ENCODE measurements around the gene CPLANE2.

Gene CPLANE2

GRCh38 chr1:16236511-16237342 is at the start of gene CPLANE2:
TSS of gene CPLANE2 (minus strand) at chr1:16237183. CDS start at chr1:16236742, 441 bp downstream.
- no peaks in the 10 kb centered on the region for H3K27me3 ChIP-seq (ENCODE audit: insufficient read depth, poor library complexity, severe bottlenecking)
- ATAC-seq (ENCODE audit: low read depth) (peak; percentile 82), DNase-seq (ENCODE audit: low spot score) (peak; percentile 93)
- no peaks in the 10 kb centered on the region for H3K36me3 ChIP-seq (ENCODE audit: low read depth)
- peaks cover 12% of the 10 kb centered on the region for H3K4me1 ChIP-seq (ENCODE audit: insufficient read depth, poor library complexity, severe bottlenecking)
- peak within 1 kb of the TSS; percentile 46 for H3K4me3 ChIP-seq (ENCODE audit: severe bottlenecking)
- TF ChIP-seq, protein P1, sequence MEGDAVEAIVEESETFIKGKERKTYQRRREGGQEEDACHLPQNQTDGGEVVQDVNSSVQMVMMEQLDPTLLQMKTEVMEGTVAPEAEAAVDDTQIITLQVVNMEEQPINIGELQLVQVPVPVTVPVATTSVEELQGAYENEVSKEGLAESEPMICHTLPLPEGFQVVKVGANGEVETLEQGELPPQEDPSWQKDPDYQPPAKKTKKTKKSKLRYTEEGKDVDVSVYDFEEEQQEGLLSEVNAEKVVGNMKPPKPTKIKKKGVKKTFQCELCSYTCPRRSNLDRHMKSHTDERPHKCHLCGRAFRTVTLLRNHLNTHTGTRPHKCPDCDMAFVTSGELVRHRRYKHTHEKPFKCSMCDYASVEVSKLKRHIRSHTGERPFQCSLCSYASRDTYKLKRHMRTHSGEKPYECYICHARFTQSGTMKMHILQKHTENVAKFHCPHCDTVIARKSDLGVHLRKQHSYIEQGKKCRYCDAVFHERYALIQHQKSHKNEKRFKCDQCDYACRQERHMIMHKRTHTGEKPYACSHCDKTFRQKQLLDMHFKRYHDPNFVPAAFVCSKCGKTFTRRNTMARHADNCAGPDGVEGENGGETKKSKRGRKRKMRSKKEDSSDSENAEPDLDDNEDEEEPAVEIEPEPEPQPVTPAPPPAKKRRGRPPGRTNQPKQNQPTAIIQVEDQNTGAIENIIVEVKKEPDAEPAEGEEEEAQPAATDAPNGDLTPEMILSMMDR (IDR thresholded peaks at IDR 0.05; ENCODE audit: poor library complexity, severe bottlenecking): no peak
- no peaks in the 10 kb centered on the region for H3K9me3 ChIP-seq (ENCODE audit: severe bottlenecking)
- peak within 1 kb of the TSS; percentile 61 for H3K27ac ChIP-seq (ENCODE audit: poor library complexity, severe bottlenecking)

DNA sequence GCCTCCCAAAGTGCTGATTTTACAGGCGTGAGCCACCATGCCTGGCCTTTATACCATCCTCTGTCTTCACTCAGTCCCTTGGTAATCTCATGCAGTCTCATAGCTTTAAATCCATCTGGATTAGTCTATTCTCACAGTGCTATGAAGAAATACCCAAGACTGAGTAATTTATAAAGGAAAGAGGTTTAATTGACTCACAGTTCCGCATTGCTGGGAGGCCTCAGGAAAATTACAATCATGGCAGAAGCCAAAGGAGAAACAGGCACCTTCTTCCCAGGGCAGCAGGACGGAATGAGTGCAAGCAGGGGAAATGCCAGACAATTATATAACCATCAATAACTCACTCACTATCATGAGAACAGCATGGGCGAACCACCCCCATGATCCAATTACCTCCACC is 49.1 kb upstream of the CPLANE2 start:
- Histone ChIP-seq H3K27me3 (ENCODE audit: insufficient read depth, poor library complexity, severe bottlenecking) (no peaks in the 10 kb centered on the region), H3K36me3 (ENCODE audit: low read depth) (peaks cover 17% of the 10 kb centered on the region), H3K27ac (ENCODE audit: poor library complexity, severe bottlenecking) (no peak overlapping the region), H3K9me3 (ENCODE audit: severe bottlenecking) (no peaks in the 10 kb centered on the region), H3K4me1 (ENCODE audit: insufficient read depth, poor library complexity, severe bottlenecking) (no peaks in the 10 kb centered on the region), H3K4me3 (ENCODE audit: severe bottlenecking) (no peak overlapping the region)
- ATAC-seq (ENCODE audit: low read depth): no peak
- TF ChIP-seq, protein P1 (IDR thresholded peaks at IDR 0.05; ENCODE audit: poor library complexity, severe bottlenecking): no peak
- DNase-seq (ENCODE audit: low spot score): no peak

DNA sequence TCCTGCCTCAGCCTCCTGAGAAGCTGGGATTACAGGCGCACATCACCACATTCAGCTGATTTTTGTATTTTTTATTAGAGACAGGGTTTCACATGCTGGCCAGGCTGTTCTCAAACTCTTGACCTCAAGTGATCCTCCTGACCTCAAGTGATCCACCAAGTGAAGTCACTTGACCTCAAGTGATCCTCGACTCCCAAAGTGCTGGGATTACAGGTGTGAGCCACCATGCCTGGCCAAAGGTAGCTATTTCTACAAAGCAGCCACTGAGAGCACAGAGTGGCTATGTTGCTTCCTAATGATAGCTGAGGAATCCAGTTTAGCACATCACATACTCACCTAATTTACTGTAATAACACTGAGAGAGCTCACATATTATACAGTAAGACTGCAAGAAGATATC is 44.8 kb upstream of the CPLANE2 start:
- Histone ChIP-seq H3K36me3 (ENCODE audit: low read depth) (peaks cover 17% of the 10 kb centered on the region), H3K4me1 (ENCODE audit: insufficient read depth, poor library complexity, severe bottlenecking) (no peaks in the 10 kb centered on the region), H3K9me3 (ENCODE audit: severe bottlenecking) (no peaks in the 10 kb centered on the region), H3K27ac (ENCODE audit: poor library complexity, severe bottlenecking) (no peak overlapping the region), H3K4me3 (ENCODE audit: severe bottlenecking) (no peak overlapping the region), H3K27me3 (ENCODE audit: insufficient read depth, poor library complexity, severe bottlenecking) (no peaks in the 10 kb centered on the region)
- TF ChIP-seq, protein P1 (IDR thresholded peaks at IDR 0.05; ENCODE audit: poor library complexity, severe bottlenecking): no peak
- no peak for ATAC-seq (ENCODE audit: low read depth)
- DNase-seq (ENCODE audit: low spot score): no peak

GRCh38 chr1:16279186-16279585 is 42.2 kb upstream of the CPLANE2 start:
- no peak overlapping the region for H3K4me3 ChIP-seq (ENCODE audit: severe bottlenecking)
- DNase-seq (ENCODE audit: low spot score) (no peak), ATAC-seq (ENCODE audit: low read depth) (no peak)
- H3K4me1 ChIP-seq (ENCODE audit: insufficient read depth, poor library complexity, severe bottlenecking): no peaks in the 10 kb centered on the region
- H3K36me3 ChIP-seq (ENCODE audit: low read depth): peaks cover 8% of the 10 kb centered on the region
- H3K27ac ChIP-seq (ENCODE audit: poor library complexity, severe bottlenecking): no peak overlapping the region
- no peaks in the 10 kb centered on the region for H3K9me3 ChIP-seq (ENCODE audit: severe bottlenecking)
- H3K27me3 ChIP-seq (ENCODE audit: insufficient read depth, poor library complexity, severe bottlenecking): no peaks in the 10 kb centered on the region
- TF ChIP-seq, protein P1 (IDR thresholded peaks at IDR 0.05; ENCODE audit: poor library complexity, severe bottlenecking): no peak
